Liver (tissue), 9 donors: ENCODE data around the gene DUOXA2. TPM values are rescaled to one million over a fixed set of nuclear protein-coding genes. Genes with fewer than 3 reads are reported as not detected.

Experiments used
- DNase-seq: peaks from one replicate; pipeline ENCODE4 v3.0.0-alpha.2; 2017; ENCODE audit warnings: low spot score
- H3K27ac ChIP-seq, 2 donors: one replicate each; pipeline ENCODE4 v1.7.0; 2013; ENCODE audit warnings: inconsistent platforms in 2 of 2, low read length in 2 of 2, control low read depth in 1 of 2, low read depth in 1 of 2, mild to moderate bottlenecking in 1 of 2
- H3K27me3 ChIP-seq, 4 donors: one replicate each; pipeline versions ENCODE4 v1.6.1 to v1.7.0; 2013; ENCODE audit warnings: low read length in 3 of 4, inconsistent platforms in 1 of 4, mild to moderate bottlenecking in 1 of 4, moderate library complexity in 1 of 4; ENCODE audit not compliant: control insufficient read depth in 4 of 4, insufficient read depth in 4 of 4
- H3K36me3 ChIP-seq, 4 donors: one replicate each; pipeline versions ENCODE4 v1.6.1 to v1.7.0; 2013; ENCODE audit warnings: low read length in 3 of 4, mild to moderate bottlenecking in 3 of 4, low read depth in 1 of 4, moderate library complexity in 1 of 4; ENCODE audit not compliant: control insufficient read depth in 4 of 4, insufficient read depth in 3 of 4
- H3K4me1 ChIP-seq, 4 donors: one replicate each; pipeline versions ENCODE4 v1.6.1 to v1.7.0; 2013; ENCODE audit warnings: low read length in 3 of 4, mild to moderate bottlenecking in 3 of 4, moderate library complexity in 1 of 4; ENCODE audit not compliant: control insufficient read depth in 4 of 4, insufficient read depth in 4 of 4
- H3K4me3 ChIP-seq, 3 donors: one replicate each; pipeline versions ENCODE4 v1.6.1 to v1.7.0; 2013; ENCODE audit warnings: low read length in 3 of 3, control low read depth in 1 of 3, low read depth in 1 of 3, mild to moderate bottlenecking in 1 of 3
- H3K9ac ChIP-seq, 2 donors: one replicate each; pipeline ENCODE4 v1.7.0; 2013; ENCODE audit warnings: low read length in 2 of 2, mild to moderate bottlenecking in 2 of 2, moderate library complexity in 2 of 2, control low read depth in 1 of 2, low read depth in 1 of 2
- H3K9me3 ChIP-seq, 4 donors: one replicate each; pipeline versions ENCODE4 v1.6.1 to v1.7.0; 2013; ENCODE audit warnings: low read length in 3 of 4; ENCODE audit not compliant: control insufficient read depth in 4 of 4
- CTCF ChIP-seq: fragments of 150-350 bp; IDR thresholded peaks from 2 replicates; pipeline ENCODE4 v1.5.1; 2017; ENCODE audit warnings: improper control_type of control experiment, low read depth, low read length; ENCODE audit not compliant: missing input control
- EGR1 ChIP-seq, 2 donors: IDR thresholded peaks; 2 replicates each; pipeline ENCODE4 v1.6.1; 2016 to 2018; ENCODE audit warnings: antibody characterized with exemption in 2 of 2, low read depth in 2 of 2
- FOXA1 ChIP-seq: IDR thresholded peaks from 2 replicates; pipeline ENCODE4 v1.6.1; 2016; ENCODE audit warnings: antibody characterized with exemption
- FOXA2 ChIP-seq: IDR thresholded peaks from 2 replicates; pipeline ENCODE4 v1.6.1; 2016; ENCODE audit warnings: antibody characterized with exemption
- GABPA ChIP-seq, 2 donors: IDR thresholded peaks in 1 of 2; conservative IDR thresholded peaks in 1 of 2; 2 replicates each; pipeline ENCODE4 v1.6.1; 2016; ENCODE audit warnings: antibody characterized with exemption in 2 of 2, mild to moderate bottlenecking in 1 of 2, moderate library complexity in 1 of 2
- HNF4G ChIP-seq: IDR thresholded peaks from 2 replicates; pipeline ENCODE4 v1.6.1; 2016; ENCODE audit warnings: antibody characterized with exemption
- JUND ChIP-seq, 2 donors: IDR thresholded peaks; 2 replicates each; pipeline ENCODE4 v1.6.1; 2016; ENCODE audit warnings: antibody characterized with exemption in 2 of 2
- MAX ChIP-seq: IDR thresholded peaks from 2 replicates; pipeline ENCODE4 v1.6.1; 2016; ENCODE audit warnings: antibody characterized with exemption
- RAD21 ChIP-seq, 2 donors: IDR thresholded peaks; 2 replicates each; pipeline ENCODE4 v1.6.1; 2016; ENCODE audit warnings: antibody characterized with exemption in 2 of 2, mild to moderate bottlenecking in 2 of 2
- REST ChIP-seq: IDR thresholded peaks from 2 replicates; pipeline ENCODE4 v1.6.1; 2016; ENCODE audit warnings: antibody characterized with exemption, mild to moderate bottlenecking
- RXRA ChIP-seq, 2 donors: IDR thresholded peaks; 2 replicates each; pipeline ENCODE4 v1.6.1; 2017 to 2018; ENCODE audit warnings: antibody characterized with exemption in 2 of 2, mild to moderate bottlenecking in 1 of 2
- SP1 ChIP-seq: IDR thresholded peaks from 2 replicates; pipeline ENCODE4 v1.6.1; 2018; ENCODE audit warnings: antibody characterized with exemption, mild to moderate bottlenecking
- YY1 ChIP-seq: IDR thresholded peaks from 2 replicates; pipeline ENCODE4 v1.6.1; 2016; ENCODE audit warnings: antibody characterized with exemption, mild to moderate bottlenecking
- ZBTB33 ChIP-seq: IDR thresholded peaks from 2 replicates; pipeline ENCODE4 v1.6.1; 2016; ENCODE audit warnings: antibody characterized with exemption
- WGBS: extraction: QIAGEN DNeasy Blood & Tissue Kit; methylation state at CpG from one replicate; pipeline ENCODE4 v1.1.7; 2013; 5-methylcytosine and 5-hydroxymethylcytosine counted together
- polyA plus RNA-seq, 2 donors: library from polyadenylated mRNA; stranded (reverse) in 1 of 2; unstranded in 1 of 2; fragments of 200-250 nt in 1 of 2; fragments of >200 nt in 1 of 2; fragmentation: Nextera tagmentation in 1 of 2; extraction: Ambion mirVana in 1 of 2; gene quantifications; one replicate each; pipeline versions ENCODE4 v1.2.1 to v1.2.3, GENCODE V29; 2013 to 2015
- total RNA-seq, 2 donors: library from RNA; depleted of rRNA; stranded (reverse); fragments of >200 nt; gene quantifications; one replicate each; pipeline ENCODE4 v1.2.3, GENCODE V29; 2014
- donor health status: healthy.
- donor health status: healthy.
- donor health status: healthy.
- donor health status: healthy.
- donor health status: healthy.

Gene DUOXA2
- total and polyA plus RNA-seq, 4 donors: 0.07 TPM; not detected in 3

GRCh38 chr15:45138814-45139765 is 25.0 kb downstream of the DUOXA2 start:
- TF ChIP-seq HNF4G: no peak
- peak; percentile 56 to 73 for TF ChIP-seq RXRA (IDR thresholded peaks at IDR 0.05)
- no peak for TF ChIP-seq EGR1 (IDR thresholded peaks at IDR 0.05; ENCODE audit: low read depth in 2 of 2)
- no peak for TF ChIP-seq RAD21 (IDR thresholded peaks at IDR 0.05)
- TF ChIP-seq REST: no peak
- no peak for TF ChIP-seq GABPA (IDR thresholded peaks at IDR 0.05 in 1 of 2, conservative IDR thresholded peaks at IDR 0.05 in 1 of 2)
- TF ChIP-seq YY1: no peak
- DNase-seq: no peak
- peaks cover 0 to 3% (median 1%) of the 10 kb centered on the region in 4 donors for H3K27me3 ChIP-seq

GRCh38 chr15:45139770-45140169 is 25.6 kb downstream of the DUOXA2 start:
- whole genome bisulfite sequencing: 89% methylated on average over 6 of the region's 6 CpGs
- Histone ChIP-seq H3K36me3 (no peaks in the 10 kb centered on the region), H3K9me3 (no peaks in the 10 kb centered on the region), H3K4me3 (no peak overlapping the region), H3K27ac (no peak overlapping the region), H3K9ac (no peak overlapping the region), H3K4me1 (peaks cover 0 to 9% (median 6%) of the 10 kb centered on the region in 4 donors), H3K27me3 (peaks cover 0 to under 1% (median 0%) of the 10 kb centered on the region in 4 donors)
- DNase-seq: no peak
- TF ChIP-seq SP1 (no peak), FOXA1 (no peak), FOXA2 (no peak), JUND (IDR thresholded peaks at IDR 0.05) (no peak), ZBTB33 (no peak), GABPA (IDR thresholded peaks at IDR 0.05 in 1 of 2, conservative IDR thresholded peaks at IDR 0.05 in 1 of 2) (no peak), YY1 (no peak), CTCF (no peak), MAX (no peak)

More at GRCh38 chr15:45138814-45139765, 25.0 kb downstream of the DUOXA2 start:
- Histone ChIP-seq H3K4me1 (peaks cover 0 to 9% (median 7%) of the 10 kb centered on the region in 4 donors), H3K4me3 (no peak overlapping the region), H3K36me3 (no peaks in the 10 kb centered on the region), H3K9ac (no peak overlapping the region), H3K9me3 (no peaks in the 10 kb centered on the region), H3K27ac (no peak overlapping the region)
- WGBS: 57% methylated on average over 12 of the region's 12 CpGs
